HG03139 (cell line): ENCODE data around the gene CALY.

Source experiments
- ATAC-seq: cut with Tn5 transposase; IDR thresholded peaks from one replicate; pipeline ENCODE4 v1.9.1; 2021; ENCODE audit not compliant: unreplicated experiment

Gene CALY

DNA sequence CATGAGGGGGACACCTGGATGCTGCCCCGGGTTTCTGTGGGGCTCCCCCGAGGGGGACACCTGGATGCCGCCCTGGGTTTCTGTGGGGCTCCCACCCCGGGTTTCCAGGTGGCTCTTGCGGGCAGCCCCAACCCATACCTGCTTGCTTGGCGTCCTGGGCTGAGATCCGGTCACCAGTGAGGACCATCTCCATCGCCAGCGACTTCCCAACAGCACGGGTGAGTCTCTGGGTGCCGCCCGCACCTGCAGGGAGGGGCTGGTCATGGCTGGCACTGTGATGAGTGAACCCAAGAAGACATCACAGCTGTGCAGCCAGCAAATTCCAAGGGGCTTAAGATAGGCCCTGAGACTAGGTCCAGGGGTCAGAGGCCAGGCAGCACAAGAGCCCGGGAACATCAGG lies 30.1 kb upstream of the CALY start:
- ATAC-seq = no peak

DNA sequence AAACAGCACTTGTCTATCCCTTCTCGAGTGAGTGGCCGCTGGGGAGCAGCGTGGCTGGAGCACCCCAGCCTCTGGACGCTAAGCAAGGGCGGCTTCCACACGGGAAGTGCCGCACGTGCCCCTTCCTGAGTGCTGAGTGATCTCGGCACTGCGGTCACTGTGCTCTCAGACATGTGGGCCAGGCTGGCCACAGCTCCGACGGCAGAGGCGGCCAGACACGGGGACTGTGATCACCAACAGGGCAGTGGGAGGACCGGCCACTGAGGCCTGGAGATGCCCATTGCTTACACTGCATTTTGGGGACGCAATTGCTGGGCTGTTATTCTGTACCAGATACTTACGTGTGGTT lies 29.4 kb upstream of the CALY start:
- ATAC-seq = no peak

- ATAC-seq = no peak
These were observed 28.9 kb upstream of the CALY start for GRCh38 chr10:133365461-133366129.

DNA sequence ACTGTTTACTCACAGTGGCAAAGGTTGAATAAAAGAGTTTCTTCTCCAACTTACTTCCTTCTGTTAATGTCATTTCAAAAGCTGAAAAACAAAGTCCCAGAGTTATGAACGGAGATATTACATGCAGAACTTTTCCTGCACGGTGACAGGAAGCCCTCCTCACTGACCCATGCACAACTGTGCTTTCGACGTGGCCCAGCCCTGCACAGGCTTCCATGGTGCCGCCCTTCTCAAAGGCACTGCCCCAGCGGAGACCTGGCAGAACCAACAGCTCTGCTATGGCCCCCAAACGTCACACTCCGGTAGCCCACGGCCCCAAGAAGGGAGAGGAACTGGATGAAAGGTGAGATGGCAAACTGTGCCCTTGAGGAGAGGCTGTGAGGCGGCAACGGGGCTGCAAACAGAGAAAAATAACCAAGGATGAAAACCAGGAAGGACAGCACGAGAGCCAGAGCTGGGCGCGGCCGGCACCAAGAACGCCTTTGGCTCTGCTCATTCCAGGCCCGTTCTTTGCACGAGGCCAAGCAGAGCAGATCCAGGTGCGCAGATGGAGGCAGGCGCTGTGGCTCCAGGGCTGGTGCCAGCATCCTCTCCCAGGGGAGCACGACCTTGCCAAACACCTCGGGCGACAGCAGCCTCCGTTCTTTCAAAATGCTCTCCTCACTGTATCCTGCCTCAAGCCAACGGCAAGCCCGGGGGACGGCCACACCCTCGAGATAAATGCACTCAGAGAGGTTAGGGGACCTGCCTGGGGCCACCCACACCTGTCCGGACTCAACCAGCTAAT lies 28.1 kb upstream of the CALY start:
- ATAC-seq = no peak

GRCh38 chr10:133362846-133363245 lies 26.1 kb upstream of the CALY start:
- no peak for ATAC-seq

DNA sequence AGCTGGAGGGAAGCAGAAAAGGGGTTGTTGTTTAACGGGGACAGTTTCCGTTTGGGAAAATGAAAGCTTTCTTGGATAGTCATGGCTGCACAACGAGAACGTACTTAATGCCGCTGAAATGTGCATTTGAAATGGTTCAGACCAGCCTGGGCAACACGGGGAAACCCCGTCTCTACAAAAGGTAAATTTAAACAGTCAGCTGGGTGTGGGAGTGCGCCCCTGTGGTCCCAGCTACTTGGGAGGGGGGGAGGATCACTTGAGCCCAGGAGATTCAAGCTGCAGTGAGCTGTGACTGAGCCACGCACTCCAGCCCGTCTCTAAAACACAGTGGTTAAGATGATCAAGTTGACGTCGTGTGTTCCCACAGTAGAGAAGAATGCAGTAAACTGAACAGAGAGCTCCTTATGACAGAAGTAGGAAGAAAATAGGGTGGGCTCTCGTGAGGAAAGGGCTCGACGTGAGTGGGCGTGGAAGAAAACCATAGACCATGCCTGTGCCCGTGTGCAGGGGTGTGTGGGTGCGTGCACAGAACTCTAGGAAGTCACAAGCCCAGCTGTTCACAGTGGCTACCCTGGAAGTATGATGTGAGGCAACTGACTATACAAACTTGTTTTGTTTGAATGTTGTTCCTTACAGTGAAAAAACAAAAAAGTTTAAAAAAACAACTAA lies 25.2 kb upstream of the CALY start:
- no peak for ATAC-seq

GRCh38 chr10:133361227-133361626 lies 24.5 kb upstream of the CALY start:
- no peak for ATAC-seq

GRCh38 chr10:133359972-133360610 lies 23.4 kb upstream of the CALY start:
- no peak for ATAC-seq

GRCh38 chr10:133359554-133359971 lies 22.9 kb upstream of the CALY start:
- ATAC-seq = no peak

GRCh38 chr10:133358925-133359310 lies 22.2 kb upstream of the CALY start:
- ATAC-seq = no peak

DNA sequence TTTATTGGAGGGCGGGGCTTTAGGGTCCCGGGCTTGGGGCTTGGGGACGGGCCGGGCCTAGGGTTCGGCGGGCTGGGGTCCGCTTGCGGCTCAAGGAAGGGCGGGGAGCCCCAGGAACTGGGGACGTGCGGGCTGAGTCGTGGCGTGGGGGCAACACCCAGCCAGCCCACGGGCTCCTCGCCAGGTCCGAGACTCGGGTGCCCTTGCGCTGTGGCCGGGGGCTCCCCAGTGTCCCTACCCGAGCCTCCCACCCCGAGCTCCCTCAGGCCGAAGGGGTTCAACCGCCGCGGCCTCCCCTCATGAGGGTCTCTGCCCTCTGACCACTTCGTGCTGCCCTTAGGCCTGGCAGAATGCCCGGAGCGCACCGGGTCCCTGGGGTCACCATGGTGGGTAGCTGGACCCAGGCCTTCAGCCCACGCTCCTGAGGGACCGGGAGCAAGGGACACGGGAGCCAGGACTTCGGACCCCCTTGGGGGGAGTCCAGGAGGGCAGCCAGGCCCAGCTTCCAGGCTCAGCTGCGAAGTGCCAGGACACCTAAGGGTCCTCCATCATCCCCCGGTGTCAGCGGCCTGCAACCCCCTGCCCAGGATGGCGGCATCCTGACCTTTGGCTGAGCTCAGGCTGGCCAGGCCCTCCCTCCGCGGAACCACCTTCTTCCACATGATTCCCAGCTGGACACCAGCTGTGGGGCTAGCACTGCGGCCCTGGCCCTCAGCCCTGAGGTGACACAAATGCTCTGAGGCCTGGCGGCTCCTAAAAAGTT lies 21.6 kb upstream of the CALY start:
- no peak for ATAC-seq

GRCh38 chr10:133357285-133358161 lies 20.8 kb upstream of the CALY start, which contains the start of gene FUOM:
Gene FUOM, minus strand, starts transcription at chr10:133358019. Its CDS starts 12 bp downstream, at chr10:133358007.
- peak; percentile 70 for ATAC-seq

DNA sequence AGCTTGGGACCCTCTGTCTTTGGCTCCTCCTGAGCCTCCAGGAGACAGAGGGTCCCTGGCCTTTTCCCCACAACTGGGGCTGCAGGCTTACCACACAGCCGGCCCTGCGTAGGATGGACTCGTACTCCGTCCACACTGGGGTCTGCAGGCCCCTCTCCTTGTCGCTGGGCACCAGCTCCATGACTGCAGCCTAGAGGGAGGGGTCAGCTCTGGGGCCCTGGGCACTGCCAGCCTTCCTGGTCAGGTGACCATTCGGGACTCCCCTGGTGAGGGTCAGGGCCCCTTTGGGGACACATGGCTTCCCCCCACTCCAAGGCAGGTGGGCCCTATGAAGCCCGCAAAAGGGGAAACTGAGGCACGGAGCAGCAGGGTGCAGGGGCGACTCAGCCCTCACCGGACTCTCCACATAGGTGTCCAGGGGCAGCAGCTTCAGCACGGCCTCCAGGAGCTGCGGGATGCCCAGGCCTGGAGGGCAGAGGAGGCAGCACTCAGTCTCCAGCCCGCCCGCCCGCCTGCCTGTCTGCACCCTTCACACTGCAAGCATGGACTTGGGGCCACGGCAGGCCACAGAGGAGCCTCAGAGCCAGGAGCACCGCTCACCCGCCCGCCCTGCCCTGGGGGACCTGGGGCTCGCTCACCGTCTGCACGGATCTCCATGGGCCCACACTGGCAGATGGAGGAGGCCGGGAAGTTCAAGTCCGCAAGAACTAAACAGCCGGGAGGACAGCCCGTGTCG lies 20.0 kb upstream of the CALY start:
- ATAC-seq = no peak

GRCh38 chr10:133355991-133356390 lies 19.3 kb upstream of the CALY start:
- no peak for ATAC-seq

DNA sequence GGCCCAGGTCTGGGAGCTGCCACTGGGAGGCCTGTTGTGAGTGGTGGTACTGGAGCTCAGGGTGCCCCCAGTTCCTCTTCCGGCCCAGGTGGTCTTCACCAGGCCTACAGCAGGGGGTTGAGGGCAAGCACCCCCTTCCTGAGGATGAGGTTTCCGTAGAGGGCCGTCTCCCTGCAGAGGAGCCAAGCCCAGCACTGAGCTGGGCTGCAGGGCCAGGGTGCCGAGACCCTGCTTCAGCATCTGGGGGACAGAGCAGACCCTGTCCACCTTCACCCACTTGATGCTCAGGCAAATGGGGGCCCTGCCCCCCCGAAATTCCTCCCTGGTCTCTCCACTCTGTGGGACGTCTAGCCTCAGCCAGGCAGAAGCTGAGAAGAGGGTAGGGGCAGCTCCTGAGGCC lies 18.6 kb upstream of the CALY start:
- ATAC-seq = no peak

DNA sequence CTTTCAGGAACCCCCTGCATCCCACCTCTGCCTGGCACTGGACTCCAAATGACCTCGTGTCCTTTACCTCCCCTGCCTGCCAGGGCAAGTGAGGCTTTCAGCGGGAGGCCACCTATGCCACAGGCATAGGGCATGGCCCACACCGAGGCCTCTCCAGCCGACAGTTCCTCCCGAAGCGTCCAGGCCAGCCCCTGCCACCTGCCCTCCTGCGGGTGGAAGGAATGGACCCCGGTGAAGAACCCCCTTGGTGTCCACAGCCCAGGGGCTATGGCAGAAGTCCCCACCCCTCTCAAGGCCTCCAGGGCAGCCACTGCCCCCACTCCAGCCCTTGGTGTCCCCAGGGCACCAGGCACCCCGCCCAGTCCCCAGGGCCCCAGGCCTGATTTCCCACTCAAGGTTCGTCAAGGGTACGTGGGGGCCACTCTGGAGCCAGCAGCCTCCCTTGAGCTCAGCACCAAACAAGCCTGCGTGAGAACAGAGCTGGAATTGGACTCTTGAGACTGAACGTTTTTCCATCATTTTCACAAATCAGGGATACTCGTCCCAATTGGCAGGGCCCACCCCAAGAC lies 18.1 kb upstream of the CALY start:
- ATAC-seq = no peak

DNA sequence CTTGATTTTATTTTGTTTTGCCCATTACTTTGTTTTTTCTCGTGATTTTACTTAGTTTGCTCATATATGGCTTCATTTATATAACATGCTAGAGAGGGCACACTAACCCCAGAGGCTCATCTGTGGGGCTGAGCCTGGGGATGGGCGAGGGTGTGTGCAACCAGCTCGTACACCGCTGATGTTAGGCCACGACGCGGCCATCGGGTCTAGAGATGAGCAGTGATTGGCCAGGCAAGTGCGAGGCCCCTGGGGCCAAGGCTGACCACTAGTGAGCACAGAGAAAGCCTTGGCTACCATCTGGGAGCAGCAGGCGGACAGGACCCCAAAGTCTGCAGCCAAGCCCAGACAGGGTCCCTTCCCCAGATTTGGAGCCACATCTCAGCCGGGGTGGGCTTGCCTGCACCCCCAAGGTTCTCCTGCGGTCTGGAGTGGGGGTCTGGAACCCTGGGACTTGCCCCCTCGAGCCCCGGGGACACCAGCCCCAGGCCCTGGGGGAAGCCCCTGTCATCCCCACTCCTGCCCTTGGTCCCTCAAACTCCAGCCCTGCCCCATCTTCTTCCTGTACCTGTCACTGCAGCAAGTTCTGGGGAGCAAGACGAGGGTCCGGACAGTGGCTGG lies 17.4 kb upstream of the CALY start:
- ATAC-seq = no peak

GRCh38 chr10:133353202-133353959 lies 16.7 kb upstream of the CALY start:
- no peak for ATAC-seq
